ENCODE data around the gene IFNAR1. TPM values are rescaled to one million over a fixed set of nuclear protein-coding genes. Genes with fewer than 3 reads are reported as not detected.

IFNAR1 gene
- total RNA-seq, 1 donor from 2014 or later, result 8.2 TPM

- H3K27me3 ChIP-seq (ENCODE audit: control insufficient read depth, insufficient read depth, low read length), result no peaks in the 10 kb centered on the region
- H3K4me3 ChIP-seq (ENCODE audit: low read depth, low read length), result no peak overlapping the region
- DNase-seq (ENCODE audit: low read depth), result no peak
- H3K36me3 ChIP-seq (ENCODE audit: control insufficient read depth, insufficient read depth, low read length), result peaks cover 3% of the 10 kb centered on the region
- FAIRE-seq, result no peak
- TF ChIP-seq CTCF (IDR thresholded peaks at IDR 0.05; ENCODE audit: insufficient read depth, low read length, severe bottlenecking), result no peak
Measured at GRCh38 chr21:33292724-33293123, 32.0 kb upstream of the IFNAR1 start.

- Histone ChIP-seq H3K27me3 (ENCODE audit: control insufficient read depth, insufficient read depth, low read length) (no peaks in the 10 kb centered on the region), H3K36me3 (ENCODE audit: control insufficient read depth, insufficient read depth, low read length) (peaks cover 3% of the 10 kb centered on the region), H3K4me3 (ENCODE audit: low read depth, low read length) (no peak overlapping the region)
- DNase-seq (ENCODE audit: low read depth) (no peak), FAIRE-seq (no peak)
- TF ChIP-seq CTCF (IDR thresholded peaks at IDR 0.05; ENCODE audit: insufficient read depth, low read length, severe bottlenecking), result no peak
Measured at GRCh38 chr21:33293136-33293535, 31.6 kb upstream of the IFNAR1 start.

GRCh38 chr21:33293811-33294216, 31.0 kb upstream of the IFNAR1 start:
- no peak for TF ChIP-seq CTCF (IDR thresholded peaks at IDR 0.05; ENCODE audit: insufficient read depth, low read length, severe bottlenecking)
- FAIRE-seq, result no peak
- H3K27me3 ChIP-seq (ENCODE audit: control insufficient read depth, insufficient read depth, low read length), result no peaks in the 10 kb centered on the region
- H3K4me3 ChIP-seq (ENCODE audit: low read depth, low read length), result no peak overlapping the region
- peaks cover 3% of the 10 kb centered on the region for H3K36me3 ChIP-seq (ENCODE audit: control insufficient read depth, insufficient read depth, low read length)
- DNase-seq (ENCODE audit: low read depth), result peak; percentile 34

GRCh38 chr21:33296156-33296555, 28.6 kb upstream of the IFNAR1 start:
- Histone ChIP-seq H3K36me3 (ENCODE audit: control insufficient read depth, insufficient read depth, low read length) (no peaks in the 10 kb centered on the region), H3K4me3 (ENCODE audit: low read depth, low read length) (no peak overlapping the region), H3K27me3 (ENCODE audit: control insufficient read depth, insufficient read depth, low read length) (no peaks in the 10 kb centered on the region)
- TF ChIP-seq CTCF (IDR thresholded peaks at IDR 0.05; ENCODE audit: insufficient read depth, low read length, severe bottlenecking), result no peak
- DNase-seq (ENCODE audit: low read depth) (no peak), FAIRE-seq (no peak)

- FAIRE-seq (no peak), DNase-seq (ENCODE audit: low read depth) (peak; percentile 72)
- peak; percentile 24 for TF ChIP-seq CTCF (IDR thresholded peaks at IDR 0.05; ENCODE audit: insufficient read depth, low read length, severe bottlenecking)
- Histone ChIP-seq H3K36me3 (ENCODE audit: control insufficient read depth, insufficient read depth, low read length) (no peaks in the 10 kb centered on the region), H3K27me3 (ENCODE audit: control insufficient read depth, insufficient read depth, low read length) (no peaks in the 10 kb centered on the region), H3K4me3 (ENCODE audit: low read depth, low read length) (no peak overlapping the region)
Measured at GRCh38 chr21:33299181-33299752, 25.5 kb upstream of the IFNAR1 start.

Data from bronchial epithelial cell (primary cell).